Measurements from ENCODE around the gene PLA2G4B.
A peak's percentile ranks its signal among the peaks of the same experiment; 100 is the strongest.

PLA2G4B gene

DNA sequence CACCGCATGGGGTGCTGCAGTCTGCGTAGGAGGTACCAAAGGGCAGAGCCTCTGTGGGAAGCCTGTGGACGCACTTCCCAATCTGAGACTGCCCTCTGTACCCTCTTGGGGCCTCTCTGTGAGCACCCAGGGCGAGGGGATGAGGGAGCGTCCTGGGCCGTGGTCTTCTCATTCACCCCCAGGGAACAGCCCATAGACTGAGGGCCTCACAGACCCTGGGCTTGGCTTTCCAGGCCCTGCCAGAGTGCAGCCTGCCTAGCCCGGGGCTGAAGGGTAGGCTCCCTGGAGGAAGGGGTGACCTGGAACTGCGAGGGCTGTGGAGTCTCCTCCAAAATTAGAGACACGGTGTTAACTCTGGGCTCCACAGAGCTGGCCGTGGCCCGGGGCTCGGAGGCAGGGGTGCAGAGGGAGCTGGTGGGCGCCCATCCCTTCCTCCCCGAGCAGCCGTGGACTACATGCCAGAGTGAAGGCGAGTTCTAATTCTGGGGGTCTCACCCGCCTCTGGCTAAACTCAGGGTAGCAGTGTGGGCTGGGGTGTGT, 55.7 kb downstream of the PLA2G4B start:
- H3K9me3 ChIP-seq (ENCODE audit: severe bottlenecking), result no peaks in the 10 kb centered on the region
- H3K27me3 ChIP-seq (ENCODE audit: insufficient read depth, low read depth, severe bottlenecking), result no peaks in the 10 kb centered on the region
- H3K36me3 ChIP-seq, result no peaks in the 10 kb centered on the region
- no peak overlapping the region for H3K4me3 ChIP-seq (ENCODE audit: low read depth, low read length)
- no peak overlapping the region for H3K27ac ChIP-seq
- no peak for DNase-seq
- TF ChIP-seq, protein P1, sequence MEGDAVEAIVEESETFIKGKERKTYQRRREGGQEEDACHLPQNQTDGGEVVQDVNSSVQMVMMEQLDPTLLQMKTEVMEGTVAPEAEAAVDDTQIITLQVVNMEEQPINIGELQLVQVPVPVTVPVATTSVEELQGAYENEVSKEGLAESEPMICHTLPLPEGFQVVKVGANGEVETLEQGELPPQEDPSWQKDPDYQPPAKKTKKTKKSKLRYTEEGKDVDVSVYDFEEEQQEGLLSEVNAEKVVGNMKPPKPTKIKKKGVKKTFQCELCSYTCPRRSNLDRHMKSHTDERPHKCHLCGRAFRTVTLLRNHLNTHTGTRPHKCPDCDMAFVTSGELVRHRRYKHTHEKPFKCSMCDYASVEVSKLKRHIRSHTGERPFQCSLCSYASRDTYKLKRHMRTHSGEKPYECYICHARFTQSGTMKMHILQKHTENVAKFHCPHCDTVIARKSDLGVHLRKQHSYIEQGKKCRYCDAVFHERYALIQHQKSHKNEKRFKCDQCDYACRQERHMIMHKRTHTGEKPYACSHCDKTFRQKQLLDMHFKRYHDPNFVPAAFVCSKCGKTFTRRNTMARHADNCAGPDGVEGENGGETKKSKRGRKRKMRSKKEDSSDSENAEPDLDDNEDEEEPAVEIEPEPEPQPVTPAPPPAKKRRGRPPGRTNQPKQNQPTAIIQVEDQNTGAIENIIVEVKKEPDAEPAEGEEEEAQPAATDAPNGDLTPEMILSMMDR (IDR thresholded peaks at IDR 0.05; ENCODE audit: low read depth, low read length), result no peak

DNA sequence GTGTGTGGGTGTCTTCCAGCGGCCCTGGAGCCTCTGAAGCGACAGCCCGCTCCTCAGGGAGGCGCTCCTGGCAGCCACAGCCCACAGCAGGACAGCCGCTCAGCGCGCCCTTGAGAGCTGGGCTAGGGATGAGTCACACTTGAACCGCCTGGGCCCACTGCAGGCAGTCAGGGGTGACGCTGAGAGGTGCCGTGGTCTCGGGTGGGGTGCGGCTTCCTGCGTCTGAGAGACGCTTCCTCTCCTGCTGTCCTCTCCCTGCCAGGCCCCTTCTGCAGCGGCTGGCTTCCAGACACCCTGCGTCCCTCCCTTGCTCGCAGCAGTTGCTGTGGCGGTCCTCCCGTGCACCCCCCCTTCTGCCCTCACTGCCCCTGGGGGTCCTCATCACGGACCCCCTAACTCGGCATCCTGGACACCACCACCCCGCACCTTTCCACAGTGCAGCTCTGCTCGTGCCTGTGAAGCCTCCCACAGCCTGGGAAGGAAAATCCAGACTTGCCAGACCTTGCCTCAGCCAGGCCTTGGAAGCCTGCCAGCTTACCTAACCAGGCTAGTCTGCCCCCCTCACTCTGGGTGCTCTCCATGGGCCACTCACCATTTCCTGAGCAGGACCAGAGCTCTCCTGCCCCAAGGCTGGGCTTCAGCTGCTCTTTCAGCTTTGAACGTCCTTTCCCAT, 56.3 kb downstream of the PLA2G4B start:
- no peaks in the 10 kb centered on the region for H3K36me3 ChIP-seq
- peak; percentile 30 for DNase-seq
- no peaks in the 10 kb centered on the region for H3K9me3 ChIP-seq (ENCODE audit: severe bottlenecking)
- TF ChIP-seq, protein P1 (IDR thresholded peaks at IDR 0.05; ENCODE audit: low read depth, low read length), result no peak
- H3K4me3 ChIP-seq (ENCODE audit: low read depth, low read length), result no peak overlapping the region
- H3K27me3 ChIP-seq (ENCODE audit: insufficient read depth, low read depth, severe bottlenecking), result no peaks in the 10 kb centered on the region
- H3K27ac ChIP-seq, result no peak overlapping the region

DNA sequence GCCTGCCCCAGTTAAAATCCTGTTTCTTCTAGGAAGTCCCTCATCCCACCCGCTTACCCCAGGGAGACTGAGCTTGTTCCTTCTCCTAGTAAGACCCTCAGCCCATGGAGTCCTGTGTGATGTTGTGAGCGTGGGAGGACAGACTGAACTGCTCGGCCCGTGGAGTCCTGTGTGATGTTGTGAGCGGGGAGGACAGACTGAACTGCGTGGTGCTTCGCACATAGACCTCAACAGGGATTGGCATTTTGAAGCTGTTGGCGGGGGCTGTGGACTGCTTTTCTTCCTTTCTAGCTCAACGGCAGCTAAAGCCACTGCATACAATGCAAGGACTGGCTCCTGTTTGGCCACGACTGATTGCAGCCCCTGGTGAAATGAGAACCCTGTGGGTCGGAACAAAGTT, 56.8 kb downstream of the PLA2G4B start:
- DNase-seq, result no peak
- Histone ChIP-seq H3K9me3 (ENCODE audit: severe bottlenecking) (no peaks in the 10 kb centered on the region), H3K27me3 (ENCODE audit: insufficient read depth, low read depth, severe bottlenecking) (no peaks in the 10 kb centered on the region), H3K27ac (no peak overlapping the region), H3K4me3 (ENCODE audit: low read depth, low read length) (no peak overlapping the region), H3K36me3 (peaks cover under 1% of the 10 kb centered on the region; the same call in 1 of the 2 replicates)
- TF ChIP-seq, protein P1 (IDR thresholded peaks at IDR 0.05; ENCODE audit: low read depth, low read length), result no peak

DNA sequence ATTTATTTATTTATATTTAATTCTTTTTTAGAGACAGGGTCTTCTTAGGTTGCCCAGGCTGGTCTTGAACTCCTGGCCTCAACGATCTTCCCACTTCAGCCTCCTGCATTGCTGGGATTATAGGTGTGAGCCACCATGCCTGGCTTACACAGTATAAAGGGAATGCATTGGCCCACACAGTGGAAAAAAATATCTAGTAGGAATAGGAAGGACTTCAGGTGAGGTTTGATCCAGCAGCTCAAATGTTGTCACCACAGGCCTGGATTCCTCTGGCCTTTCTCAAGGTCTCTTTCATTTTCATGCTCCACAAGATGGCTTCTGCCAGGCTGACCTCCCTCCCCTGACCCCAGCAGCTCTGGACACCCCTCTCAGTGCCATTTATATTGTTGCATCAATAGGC, 57.3 kb downstream of the PLA2G4B start:
- TF ChIP-seq, protein P1 (IDR thresholded peaks at IDR 0.05; ENCODE audit: low read depth, low read length), result no peak
- Histone ChIP-seq H3K27ac (no peak overlapping the region), H3K4me3 (ENCODE audit: low read depth, low read length) (no peak overlapping the region), H3K36me3 (peaks cover 5% of the 10 kb centered on the region; the same call in 1 of the 2 replicates), H3K9me3 (ENCODE audit: severe bottlenecking) (no peaks in the 10 kb centered on the region), H3K27me3 (ENCODE audit: insufficient read depth, low read depth, severe bottlenecking) (no peaks in the 10 kb centered on the region)
- no peak for DNase-seq

DNA sequence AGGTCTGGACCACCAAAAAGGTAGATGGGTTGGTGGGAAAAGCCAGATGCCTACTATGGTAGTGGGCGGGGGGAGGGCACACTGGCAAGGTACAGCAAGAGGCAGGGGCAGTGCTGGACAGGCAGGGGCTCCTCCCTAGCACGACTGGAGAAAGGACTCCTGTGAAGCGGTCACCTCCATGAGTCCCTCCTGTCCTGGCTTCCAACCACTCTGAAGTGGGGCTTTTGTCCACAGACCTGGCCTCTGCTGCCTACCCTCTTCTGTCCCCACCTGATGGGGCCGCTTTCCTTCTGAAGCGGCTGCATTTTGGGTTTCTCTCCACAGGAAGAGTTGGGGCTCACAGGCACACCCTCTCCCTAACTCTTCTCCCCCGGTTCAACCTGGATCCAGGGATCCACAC, 57.9 kb downstream of the PLA2G4B start:
- Histone ChIP-seq H3K27ac (no peak overlapping the region), H3K4me3 (ENCODE audit: low read depth, low read length) (no peak overlapping the region), H3K27me3 (ENCODE audit: insufficient read depth, low read depth, severe bottlenecking) (no peaks in the 10 kb centered on the region), H3K9me3 (ENCODE audit: severe bottlenecking) (no peaks in the 10 kb centered on the region), H3K36me3 (peaks cover 5% of the 10 kb centered on the region; the same call in 1 of the 2 replicates)
- no peak for DNase-seq
- TF ChIP-seq, protein P1 (IDR thresholded peaks at IDR 0.05; ENCODE audit: low read depth, low read length), result no peak
